HG03378 (cell line): ENCODE measurements around the gene RNF220.
"Not testable (repeated sequence)": the region's sequence is repeated elsewhere in the genome, so short reads cannot be mapped to it uniquely, and the experiment has no call there.

ENCODE experiments used
- ATAC-seq: cut with Tn5 transposase; IDR thresholded peaks from one replicate; pipeline ENCODE4 v1.9.1; 2021; ENCODE audit warnings: mild to moderate bottlenecking, moderate library complexity; ENCODE audit not compliant: unreplicated experiment

Gene RNF220

DNA sequence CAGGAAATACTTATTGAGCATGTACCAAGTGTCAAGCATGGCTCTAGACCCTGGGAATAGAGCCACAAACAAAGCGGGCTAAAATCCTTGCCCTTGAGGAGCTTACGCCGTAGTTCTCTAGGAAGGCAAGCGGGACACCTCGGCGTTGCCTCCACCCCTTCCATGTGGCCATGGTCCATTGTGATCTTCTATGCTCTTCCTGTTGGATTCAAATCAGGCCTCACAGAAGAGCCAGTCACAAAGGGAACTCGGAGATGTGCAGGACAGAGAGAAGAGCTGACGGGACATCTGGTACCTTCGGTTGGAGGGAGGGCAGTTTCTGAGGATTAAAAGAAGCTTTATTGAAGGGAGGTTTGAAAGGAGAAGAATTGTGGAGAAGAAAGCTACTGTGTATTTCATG lies 139.9 kb downstream of the RNF220 start:
- ATAC-seq = no peak

- no peak for ATAC-seq
Measured at GRCh38 chr1:44545961-44546360, 140.9 kb downstream of the RNF220 start.

GRCh38 chr1:44546403-44547053 lies 141.5 kb downstream of the RNF220 start:
- ATAC-seq = no peak

DNA sequence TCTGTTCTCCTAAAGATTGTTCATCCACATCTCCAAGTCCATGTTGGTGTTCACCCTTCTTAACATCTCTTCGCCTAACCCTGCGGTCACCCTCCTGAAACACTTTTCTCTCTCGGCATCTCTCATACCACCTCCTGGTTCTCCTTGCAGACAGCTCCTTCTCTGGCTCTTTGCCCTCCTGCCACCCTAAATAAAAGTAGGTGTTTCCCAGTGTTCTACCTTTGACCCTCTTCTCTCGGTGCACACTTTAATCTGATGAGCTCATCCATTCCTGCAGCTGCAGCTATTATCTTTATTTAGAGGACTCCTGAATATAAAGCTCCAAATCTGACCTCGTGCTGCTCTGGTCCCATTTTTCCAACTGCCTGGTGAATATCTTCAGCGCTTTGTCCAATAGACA lies 142.3 kb downstream of the RNF220 start:
- ATAC-seq = no peak

DNA sequence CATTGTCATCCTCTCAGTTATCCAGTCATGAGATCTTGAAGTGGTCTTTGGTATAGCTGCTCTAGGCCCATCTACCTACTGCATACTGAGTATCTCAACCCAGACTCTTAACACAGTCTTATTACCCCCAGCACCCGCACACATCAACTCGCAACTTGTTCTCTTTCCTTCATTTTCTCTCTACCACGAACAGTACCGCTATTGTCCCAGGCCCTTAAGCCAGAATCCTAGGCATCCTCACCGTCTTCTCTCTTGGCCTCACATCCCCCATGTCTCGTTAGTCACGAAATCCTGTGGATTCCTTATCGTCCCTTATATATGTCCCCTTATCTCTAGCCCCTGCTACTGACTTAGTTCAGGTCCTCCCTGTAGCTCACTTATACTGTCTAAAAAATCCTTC lies 142.8 kb downstream of the RNF220 start:
- ATAC-seq = no peak

GRCh38 chr1:44549510-44549909 lies 144.5 kb downstream of the RNF220 start:
- no peak for ATAC-seq

DNA sequence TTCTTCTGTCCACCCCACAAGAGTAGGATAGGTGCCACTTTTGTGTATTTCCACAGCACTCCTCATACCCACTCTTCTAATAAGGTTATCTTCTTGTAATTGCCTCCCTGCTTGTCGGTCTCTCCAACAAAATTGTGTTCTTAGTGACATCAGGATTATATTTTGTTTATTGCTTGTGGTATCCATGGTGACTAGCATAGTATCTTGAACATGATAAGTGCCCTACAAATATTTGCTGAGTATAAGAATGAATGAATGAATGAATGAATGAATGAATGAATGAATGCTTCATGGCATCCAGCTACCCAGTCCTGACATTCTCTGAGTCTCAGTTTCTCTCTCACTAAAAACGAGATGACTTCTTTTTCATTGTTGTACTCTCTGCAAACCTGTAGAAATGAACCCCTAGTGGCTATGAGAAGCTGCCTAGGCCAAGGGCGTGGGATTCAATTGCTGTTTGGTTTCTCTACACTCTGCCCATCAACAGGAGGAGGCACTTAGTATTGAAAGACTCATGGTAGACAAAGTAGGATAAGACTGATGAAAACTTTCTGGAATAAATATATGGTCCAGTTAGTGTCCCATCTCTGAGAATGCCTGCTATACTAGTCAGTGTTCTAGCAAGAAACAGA lies 148.2 kb downstream of the RNF220 start:
- no peak for ATAC-seq

DNA sequence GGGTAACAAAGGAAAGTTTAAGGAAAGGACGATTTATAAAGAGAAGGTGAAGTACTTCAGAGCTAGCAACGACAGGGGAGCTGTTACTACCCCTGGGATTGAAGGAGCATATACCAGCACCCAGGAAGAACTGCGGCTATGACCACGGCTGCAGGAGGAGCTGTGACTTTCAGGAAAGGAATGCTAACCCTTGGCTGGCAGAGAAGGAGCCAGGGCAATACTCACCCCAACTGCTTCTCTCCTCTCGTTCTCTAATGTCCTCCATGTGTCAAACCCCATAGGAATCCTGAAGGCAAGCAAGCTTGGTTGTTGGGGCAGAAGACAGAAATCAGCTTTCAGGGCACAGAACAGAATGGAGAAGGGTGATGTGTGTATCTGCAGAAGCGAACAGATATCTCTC lies 148.7 kb downstream of the RNF220 start:
- no peak for ATAC-seq

DNA sequence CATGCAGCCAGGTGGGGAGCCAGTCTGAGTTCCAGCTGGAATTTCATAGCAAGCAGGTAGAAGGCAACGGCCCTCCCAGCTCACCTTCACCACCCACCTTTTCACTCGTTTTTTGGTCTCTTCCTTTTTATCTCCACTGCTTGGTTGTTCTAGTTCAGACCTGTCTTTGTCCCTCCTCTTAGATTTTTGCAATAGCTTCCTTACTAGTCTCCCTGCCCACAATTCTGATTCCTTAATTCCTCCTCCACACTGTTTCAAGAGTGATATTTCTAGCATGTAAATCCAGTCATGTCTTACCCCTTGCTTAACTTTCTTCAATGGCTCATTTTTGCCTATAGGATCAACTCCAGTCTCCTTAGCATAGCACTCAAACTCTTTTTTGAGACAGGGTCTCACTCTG lies 149.7 kb downstream of the RNF220 start:
- no peak for ATAC-seq

DNA sequence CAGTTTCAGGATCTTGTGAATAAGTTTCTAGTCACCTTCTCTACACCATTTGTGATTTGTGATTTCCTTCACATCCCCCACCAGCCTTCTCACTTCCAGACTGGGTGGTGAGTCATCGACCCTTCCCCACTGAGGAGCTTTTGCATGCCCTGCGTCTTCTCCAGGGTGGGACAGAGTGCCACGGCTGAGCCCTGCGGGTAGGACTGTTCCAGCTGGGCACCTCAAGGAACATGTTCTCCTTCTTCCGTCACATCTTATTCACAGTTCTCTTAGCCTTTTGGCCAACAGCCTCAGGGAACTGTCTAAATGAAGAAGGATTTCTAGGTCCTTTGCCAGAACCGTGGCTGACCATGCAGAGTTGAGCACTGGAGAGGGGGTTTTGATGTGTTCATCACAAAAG lies 152.7 kb downstream of the RNF220 start:
- no peak for ATAC-seq

DNA sequence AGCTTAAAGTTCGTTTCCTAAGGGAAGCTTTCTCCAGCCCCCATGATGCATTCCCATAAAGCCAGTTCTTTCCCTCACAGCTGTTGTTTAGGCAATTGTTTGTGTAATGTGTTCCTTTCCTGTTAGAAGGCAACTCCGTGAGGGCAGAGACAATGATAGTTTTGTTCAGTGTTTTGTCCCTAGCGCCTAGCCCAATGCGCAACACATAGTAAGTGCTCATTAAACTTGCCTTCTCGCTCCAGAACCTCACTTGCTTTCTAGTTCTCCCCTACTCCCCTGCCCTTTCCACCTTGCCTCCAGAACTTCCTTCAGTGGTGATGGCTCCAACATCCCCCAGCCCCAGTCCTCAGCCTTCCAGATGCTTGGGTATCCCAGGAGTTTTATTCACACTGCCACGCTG lies 153.8 kb downstream of the RNF220 start:
- no peak for ATAC-seq

- no peak for ATAC-seq
Measured at GRCh38 chr1:44559330-44559729, 154.3 kb downstream of the RNF220 start.

GRCh38 chr1:44559913-44560312 lies 154.9 kb downstream of the RNF220 start:
- ATAC-seq = no peak

- not testable (repeated sequence) for ATAC-seq
Measured at GRCh38 chr1:44560696-44561095, 155.6 kb downstream of the RNF220 start.

DNA sequence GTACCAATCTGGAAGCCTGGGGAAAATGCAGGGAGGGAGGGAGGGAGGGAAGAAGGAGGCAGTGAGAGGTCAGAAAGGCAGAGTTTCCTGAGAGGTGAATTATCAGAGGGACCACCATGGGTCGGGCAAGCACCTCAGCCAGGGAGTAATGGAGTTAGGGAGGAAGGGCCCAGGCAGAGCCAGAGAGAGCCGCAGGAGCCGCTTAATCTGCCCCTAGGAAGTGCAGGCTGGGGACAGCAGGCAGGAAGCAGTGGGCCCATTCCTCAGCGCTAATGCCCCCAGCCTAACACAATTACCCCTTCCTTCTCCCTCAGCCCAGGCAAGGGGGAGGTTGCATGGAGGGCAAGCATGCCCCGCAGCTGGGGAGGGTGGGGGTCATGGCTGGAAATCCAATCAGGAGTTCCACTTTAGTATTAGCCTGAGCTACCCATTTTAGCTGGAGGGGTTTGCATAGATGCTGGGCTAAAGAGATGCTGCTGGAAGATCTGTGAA lies 160.2 kb downstream of the RNF220 start:
- no peak for ATAC-seq

DNA sequence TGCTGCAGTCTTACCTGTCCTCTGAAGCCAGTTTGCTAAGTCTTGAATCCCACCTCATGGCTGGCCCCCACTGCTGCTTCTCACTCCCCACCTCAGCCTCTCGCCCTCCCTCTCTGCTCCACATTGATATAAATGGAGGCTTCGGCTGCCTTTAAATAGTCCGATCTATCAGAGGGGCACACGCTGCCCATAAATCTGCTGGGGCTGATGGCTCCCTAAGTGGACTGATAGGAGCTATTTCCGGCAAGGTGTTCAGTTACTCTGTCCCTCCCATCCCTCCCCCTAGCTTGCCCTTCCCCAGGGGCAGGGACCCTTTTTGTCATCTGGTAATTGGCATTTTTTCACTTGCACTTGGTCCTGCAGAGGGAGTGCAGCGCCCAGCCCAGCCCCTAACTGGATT lies 160.8 kb downstream of the RNF220 start:
- ATAC-seq = no peak

DNA sequence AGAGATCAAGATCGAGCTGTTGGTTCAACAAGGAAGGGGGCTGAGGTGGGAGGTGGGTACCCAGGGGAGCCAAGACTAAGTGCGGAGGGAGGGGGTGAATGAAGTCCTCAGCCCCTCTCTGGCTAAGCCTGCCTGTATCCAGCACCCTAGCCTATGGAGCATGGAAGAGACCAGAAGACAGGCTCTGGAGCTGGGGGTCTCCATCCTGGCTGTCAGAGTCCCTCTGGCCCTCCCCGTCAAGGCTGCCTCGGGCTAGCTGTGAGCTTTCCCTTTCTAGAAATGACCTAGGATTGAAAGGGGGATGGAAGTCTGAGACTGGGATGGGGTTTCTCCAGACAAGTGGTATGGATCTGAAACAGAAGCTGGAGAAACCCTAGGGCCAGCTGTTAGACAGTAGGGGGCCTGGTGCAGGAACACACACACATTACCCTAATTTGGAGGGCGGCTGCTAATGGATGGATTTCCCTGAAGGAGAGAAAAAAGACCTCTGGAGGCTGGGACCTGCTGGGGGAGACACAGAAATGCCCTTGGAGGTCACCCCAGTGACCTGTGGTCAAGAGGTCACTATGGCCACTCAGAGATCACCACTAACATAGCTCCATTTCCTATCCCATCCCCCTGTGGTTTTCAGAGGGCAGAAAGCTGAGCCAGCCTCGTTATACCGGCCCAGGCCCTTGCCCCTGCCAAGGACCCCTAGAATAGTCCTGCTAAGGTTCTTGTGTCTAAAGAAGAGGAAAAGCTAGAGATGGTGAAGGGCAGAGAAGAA lies 161.4 kb downstream of the RNF220 start:
- no peak for ATAC-seq

GRCh38 chr1:44568128-44568900 lies 163.3 kb downstream of the RNF220 start:
- no peak for ATAC-seq

DNA sequence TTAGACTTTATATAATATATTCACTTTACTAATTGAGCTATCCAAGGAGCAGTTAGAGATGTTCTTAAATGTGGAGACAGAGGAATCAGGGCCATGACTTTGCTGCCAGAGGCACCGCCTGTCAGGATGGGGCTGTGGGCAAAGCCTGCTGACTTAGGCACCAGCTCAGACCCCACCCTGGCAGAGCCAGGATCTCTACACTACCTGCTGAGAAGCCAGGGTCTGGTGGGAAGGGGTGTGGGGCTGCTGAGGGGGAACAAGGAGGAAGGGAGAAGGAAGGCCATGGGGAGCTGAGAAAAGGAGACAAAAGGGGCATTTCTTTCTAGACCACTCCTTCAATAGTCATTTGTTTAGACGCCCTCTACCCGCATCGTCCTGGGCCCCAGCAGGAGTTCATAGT lies 164.4 kb downstream of the RNF220 start:
- no peak for ATAC-seq

GRCh38 chr1:44571712-44572571 lies 166.9 kb downstream of the RNF220 start:
- no peak for ATAC-seq

- no peak for ATAC-seq
Measured at GRCh38 chr1:44572572-44572879, 167.5 kb downstream of the RNF220 start.
